HUES64 (cell line): ENCODE data around the gene ZNF283. TPM values are rescaled to one million over a fixed set of nuclear protein-coding genes. Genes with fewer than 3 reads are reported as not detected.

Experiments used
- H3K27ac ChIP-seq: 2 replicates; pipeline ENCODE4 v1.7.0; 2013; ENCODE audit warnings: low read depth, low read length, inconsistent platforms
- H3K27me3 ChIP-seq: 2 replicates; pipeline ENCODE4 v1.6.1; 2013; ENCODE audit warnings: mild to moderate bottlenecking, low read length; ENCODE audit not compliant: insufficient read depth
- H3K36me3 ChIP-seq: 2 replicates; pipeline ENCODE4 v1.6.1; 2013; ENCODE audit warnings: mild to moderate bottlenecking, low read length; ENCODE audit not compliant: insufficient read depth
- H3K4me1 ChIP-seq: 2 replicates; pipeline ENCODE4 v1.6.1; 2013; ENCODE audit warnings: mild to moderate bottlenecking, low read length, moderate library complexity; ENCODE audit not compliant: insufficient read depth
- H3K4me3 ChIP-seq: 2 replicates; pipeline ENCODE4 v1.5.1; 2013; ENCODE audit warnings: mild to moderate bottlenecking, low read length, moderate library complexity
- H3K9ac ChIP-seq: 2 replicates; pipeline ENCODE4 v1.6.1; 2013; ENCODE audit warnings: mild to moderate bottlenecking, low read depth, low read length
- H3K9me3 ChIP-seq: 2 replicates; pipeline ENCODE4 v1.6.1; 2013; ENCODE audit warnings: low read depth, low read length; ENCODE audit not compliant: insufficient read depth
- WGBS: fragments of 150-250, 120-280 bp; methylation state at CpG from one replicate; pipeline ENCODE4 v1.1.7; 2013; ENCODE audit warnings: missing lambda C conversion rate; 5-methylcytosine and 5-hydroxymethylcytosine counted together
- polyA plus RNA-seq, 2 experiments: library from polyadenylated mRNA; stranded (reverse); fragments of 50-300 nt; gene quantifications; one replicate each; pipeline ENCODE4 v1.2.3, GENCODE V29; 2013

Gene ZNF283
- polyA plus RNA-seq (2013, experiment 1 of 2): 2.7 TPM
- 4.9 TPM for polyA plus RNA-seq (2013, experiment 2 of 2)

GRCh38 chr19:43826787-43827754 lies at the start of gene ZNF283:
TSS of gene ZNF283 (plus strand) at chr19:43827321. CDS start at chr19:43833505, 6,184 bp downstream.
- Histone ChIP-seq H3K9me3 (peaks cover 6% of the 10 kb centered on the region; the same call in 1 of the 2 replicates), H3K27ac (no peak within 1 kb of the TSS), H3K4me1 (0 out of 2 replicates have a peak, but pooled peaks cover 4% of the 10 kb centered on the region), H3K4me3 (peak within 1 kb of the TSS; percentile 87), H3K9ac (peak within 1 kb of the TSS; percentile 71), H3K27me3 (peaks cover 13% of the 10 kb centered on the region; the same call in 1 of the 2 replicates), H3K36me3 (peaks cover 23% of the 10 kb centered on the region)
- WGBS: 28% methylated on average over 46 of the region's 46 CpGs

DNA sequence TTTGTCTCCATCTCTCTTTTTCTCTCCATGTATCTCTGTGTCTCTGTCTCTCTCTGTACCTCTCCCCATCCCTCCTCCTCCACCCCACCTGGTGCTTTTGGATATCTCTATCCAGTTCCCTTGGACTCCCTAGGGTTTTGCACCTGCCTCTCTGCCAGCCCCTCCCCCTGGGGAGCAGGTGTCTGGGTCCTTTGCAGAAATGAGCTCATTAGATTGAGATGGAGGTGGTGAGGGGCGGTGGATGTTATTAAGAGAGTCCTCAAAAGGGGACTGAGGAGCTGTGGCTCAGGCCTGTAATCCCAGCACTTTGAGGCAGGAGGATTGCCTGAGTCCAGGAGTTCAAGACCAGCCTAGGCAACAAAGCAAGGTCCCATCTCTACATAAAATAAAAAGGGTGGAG lies 48.5 kb upstream of the ZNF283 start:
- Histone ChIP-seq H3K9ac (no peak overlapping the region), H3K36me3 (no peaks in the 10 kb centered on the region), H3K27me3 (peaks cover 20% of the 10 kb centered on the region), H3K4me1 (peaks cover 21% of the 10 kb centered on the region), H3K9me3 (no peaks in the 10 kb centered on the region), H3K4me3 (no peak overlapping the region), H3K27ac (no peak overlapping the region)
- 91% methylated on average over 1 of the region's 1 CpG for WGBS

DNA sequence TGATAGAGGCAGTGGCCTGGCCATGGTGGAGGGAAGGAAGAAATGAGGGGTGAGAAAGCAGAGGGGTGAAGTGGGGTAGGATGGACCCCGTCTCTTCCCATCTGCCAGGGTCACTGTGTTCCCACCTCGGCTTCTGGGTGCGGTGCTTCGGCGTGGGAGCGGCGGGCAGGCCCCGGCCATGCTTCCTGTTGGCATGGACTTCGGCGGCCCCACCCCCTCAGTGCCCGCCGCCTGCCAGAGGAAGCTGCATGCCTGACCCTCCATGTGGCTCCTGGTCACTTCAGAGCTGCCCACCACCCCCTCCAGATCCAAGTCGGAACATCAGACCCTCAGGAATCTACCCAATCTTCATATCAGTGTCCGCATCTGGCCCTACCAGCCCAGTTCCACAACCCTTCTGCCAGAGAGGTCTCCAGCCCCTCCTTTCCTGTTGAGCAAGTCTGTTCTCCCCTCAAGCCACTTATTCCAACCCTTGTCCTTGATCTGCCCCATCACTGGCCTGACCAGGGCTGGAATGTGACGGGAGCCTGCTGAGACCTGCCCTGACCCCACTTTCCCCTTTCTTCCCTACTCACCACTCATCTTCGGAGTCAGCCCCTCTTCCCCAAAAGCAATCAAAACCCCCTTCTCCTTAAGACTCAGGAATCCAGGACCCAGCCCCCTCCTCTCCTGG lies 47.8 kb upstream of the ZNF283 start:
- peaks cover 19% of the 10 kb centered on the region for H3K4me1 ChIP-seq
- peaks cover 14% of the 10 kb centered on the region for H3K27me3 ChIP-seq
- no peak overlapping the region for H3K4me3 ChIP-seq
- H3K9me3 ChIP-seq: no peaks in the 10 kb centered on the region
- no peak overlapping the region for H3K27ac ChIP-seq
- 87% methylated on average over 16 of the region's 16 CpGs for WGBS
- H3K36me3 ChIP-seq: no peaks in the 10 kb centered on the region
- no peak overlapping the region for H3K9ac ChIP-seq

DNA sequence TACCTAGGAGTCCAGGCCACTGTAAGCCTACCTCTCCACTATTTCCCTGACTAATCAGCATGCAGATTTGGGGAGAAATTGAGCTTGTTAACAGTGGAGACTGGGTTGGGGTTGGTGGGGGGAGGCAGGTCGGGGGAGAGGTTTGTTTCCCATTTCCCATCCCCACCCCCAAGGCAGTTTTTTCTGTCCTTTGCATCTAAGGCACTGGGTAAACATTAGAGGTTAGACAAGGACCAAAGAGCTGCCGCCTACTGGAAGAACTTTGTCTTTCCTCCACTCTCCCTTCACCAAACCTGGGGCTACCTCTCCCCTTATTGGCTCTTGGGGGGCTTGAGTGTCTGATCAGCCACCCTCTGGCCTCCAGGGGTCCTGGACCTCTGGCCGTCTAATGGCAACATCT lies 47.3 kb upstream of the ZNF283 start:
- no peak overlapping the region for H3K9ac ChIP-seq
- H3K27ac ChIP-seq: no peak overlapping the region
- 62% methylated on average over 2 of the region's 3 CpGs for WGBS
- no peaks in the 10 kb centered on the region for H3K9me3 ChIP-seq
- peaks cover 8% of the 10 kb centered on the region for H3K27me3 ChIP-seq
- no peaks in the 10 kb centered on the region for H3K36me3 ChIP-seq
- no peak overlapping the region for H3K4me3 ChIP-seq
- H3K4me1 ChIP-seq: peaks cover 19% of the 10 kb centered on the region

DNA sequence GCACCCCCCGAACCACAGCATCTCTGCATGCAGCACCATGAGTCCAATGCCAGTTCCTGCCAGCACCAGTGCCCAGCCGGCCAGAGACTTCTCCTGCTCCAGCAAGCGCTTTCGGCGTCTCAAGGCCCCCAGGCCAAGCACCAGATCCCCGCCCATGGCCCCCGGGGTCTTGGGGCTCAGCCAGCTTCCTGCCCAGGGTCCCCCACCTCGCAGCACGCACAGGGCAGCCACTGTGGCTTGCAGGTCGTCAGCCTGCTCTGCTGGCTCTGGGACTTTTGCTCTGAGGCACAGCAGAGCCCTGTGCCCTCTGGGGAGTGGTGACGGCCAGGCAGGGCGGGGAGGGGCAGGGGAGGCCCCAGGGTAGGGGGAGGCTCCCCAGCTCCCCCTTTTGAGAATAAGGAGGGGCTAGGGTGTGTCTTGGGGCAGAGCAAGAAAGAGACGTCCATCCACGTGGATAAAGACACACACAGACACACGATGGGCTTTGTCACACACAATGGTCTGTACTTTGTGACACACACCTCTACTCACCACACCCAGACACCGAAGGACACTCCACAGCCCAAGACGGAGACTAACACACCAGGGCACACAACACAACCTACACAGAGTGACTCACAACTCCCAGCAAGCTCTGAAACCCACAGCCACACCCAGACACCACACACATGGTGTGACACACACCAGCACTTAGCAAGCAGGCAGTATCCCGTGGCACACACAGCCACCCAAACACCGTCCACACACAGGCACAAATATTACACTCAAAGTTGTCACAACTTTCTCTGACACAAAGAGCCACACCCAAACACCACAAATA lies 46.2 kb upstream of the ZNF283 start, which contains the start of gene KCNN4:
TSS of gene KCNN4 (minus strand) at position 268 of the 820 bp plus-strand sequence. CDS start at position 156, 112 bp downstream.
- WGBS: 73% methylated on average over 19 of the region's 19 CpGs
- H3K27me3 ChIP-seq: no peaks in the 10 kb centered on the region
- no peak within 1 kb of the TSS for H3K9ac ChIP-seq
- no peaks in the 10 kb centered on the region for H3K9me3 ChIP-seq
- H3K4me3 ChIP-seq: no peak within 1 kb of the TSS
- no peaks in the 10 kb centered on the region for H3K36me3 ChIP-seq
- H3K4me1 ChIP-seq: peaks cover 19% of the 10 kb centered on the region
- no peak within 1 kb of the TSS for H3K27ac ChIP-seq

- WGBS: 95% methylated on average over 14 of the region's 14 CpGs
- Histone ChIP-seq H3K36me3 (no peaks in the 10 kb centered on the region), H3K4me3 (no peak overlapping the region), H3K9ac (no peak overlapping the region), H3K9me3 (no peaks in the 10 kb centered on the region), H3K4me1 (peaks cover 19% of the 10 kb centered on the region), H3K27me3 (no peaks in the 10 kb centered on the region), H3K27ac (no peak overlapping the region)
Observed at GRCh38 chr19:43781630-43782310, 45.4 kb upstream of the ZNF283 start.

GRCh38 chr19:43782311-43782660 lies 44.8 kb upstream of the ZNF283 start:
- peaks cover 18% of the 10 kb centered on the region for H3K4me1 ChIP-seq
- H3K9me3 ChIP-seq: no peaks in the 10 kb centered on the region
- no peak overlapping the region for H3K4me3 ChIP-seq
- H3K9ac ChIP-seq: no peak overlapping the region
- H3K27me3 ChIP-seq: no peaks in the 10 kb centered on the region
- H3K36me3 ChIP-seq: no peaks in the 10 kb centered on the region
- 82% methylated on average over 7 of the region's 8 CpGs for WGBS
- H3K27ac ChIP-seq: no peak overlapping the region

- Histone ChIP-seq H3K4me3 (no peak overlapping the region), H3K9me3 (no peaks in the 10 kb centered on the region), H3K27ac (no peak overlapping the region), H3K27me3 (no peaks in the 10 kb centered on the region), H3K9ac (no peak overlapping the region), H3K4me1 (peaks cover 13% of the 10 kb centered on the region), H3K36me3 (no peaks in the 10 kb centered on the region)
- WGBS: 92% methylated on average over 24 of the region's 24 CpGs
Observed at GRCh38 chr19:43782689-43783231, 44.4 kb upstream of the ZNF283 start.

GRCh38 chr19:43783636-43784035 lies 43.5 kb upstream of the ZNF283 start:
- peaks cover 9% of the 10 kb centered on the region for H3K4me1 ChIP-seq
- no peak overlapping the region for H3K9ac ChIP-seq
- no peak overlapping the region for H3K4me3 ChIP-seq
- no peak overlapping the region for H3K27ac ChIP-seq
- WGBS: 89% methylated on average over 8 of the region's 8 CpGs
- no peaks in the 10 kb centered on the region for H3K9me3 ChIP-seq
- no peaks in the 10 kb centered on the region for H3K27me3 ChIP-seq
- no peaks in the 10 kb centered on the region for H3K36me3 ChIP-seq
